ENCODE measurements around the gene CLNK. TPM values are rescaled to one million over a fixed set of nuclear protein-coding genes. Genes with fewer than 3 reads are reported as not detected.

CLNK gene
- total RNA-seq, 1 donor from 2014 or later: not detected

GRCh38 chr4:10639664-10640063 is 44.9 kb downstream of the CLNK start:
- Mint-ChIP-seq H3K4me3 (no peak overlapping the region), H3K9me3 (no peaks in the 10 kb centered on the region), H3K27ac (no peak overlapping the region), H3K27me3 (peaks cover 4% of the 10 kb centered on the region), H3K4me1 (ENCODE audit: unreplicated experiment) (peaks cover 10% of the 10 kb centered on the region), H3K36me3 (no peaks in the 10 kb centered on the region)
- DNase-seq (ENCODE audit: extremely low spot score, unreplicated experiment): no peak
- no peak for TF ChIP-seq CTCF (conservative IDR thresholded peaks at IDR 0.05)

GRCh38 chr4:10639100-10639499 is 45.5 kb downstream of the CLNK start:
- DNase-seq (ENCODE audit: extremely low spot score, unreplicated experiment): no peak

GRCh38 chr4:10635091-10635490 is 49.5 kb downstream of the CLNK start:
- H3K9me3 Mint-ChIP-seq: no peaks in the 10 kb centered on the region
- H3K36me3 Mint-ChIP-seq: no peaks in the 10 kb centered on the region

More at GRCh38 chr4:10639100-10639499, 45.5 kb downstream of the CLNK start:
- Mint-ChIP-seq H3K4me1 (ENCODE audit: unreplicated experiment) (peaks cover 10% of the 10 kb centered on the region), H3K4me3 (no peak overlapping the region), H3K9me3 (no peaks in the 10 kb centered on the region), H3K27me3 (peaks cover 4% of the 10 kb centered on the region), H3K36me3 (no peaks in the 10 kb centered on the region), H3K27ac (no peak overlapping the region)
- TF ChIP-seq CTCF (conservative IDR thresholded peaks at IDR 0.05): no peak

GRCh38 chr4:10629394-10629793 is 55.2 kb downstream of the CLNK start:
- Mint-ChIP-seq H3K9me3 (no peaks in the 10 kb centered on the region), H3K4me3 (no peak overlapping the region), H3K27ac (no peak overlapping the region), H3K36me3 (no peaks in the 10 kb centered on the region), H3K27me3 (peaks cover 7% of the 10 kb centered on the region), H3K4me1 (ENCODE audit: unreplicated experiment) (peaks cover 13% of the 10 kb centered on the region)
- DNase-seq (ENCODE audit: extremely low spot score, unreplicated experiment): no peak
- TF ChIP-seq CTCF (conservative IDR thresholded peaks at IDR 0.05): no peak

More at GRCh38 chr4:10635091-10635490, 49.5 kb downstream of the CLNK start:
- no peak overlapping the region for H3K27ac Mint-ChIP-seq
- H3K4me3 Mint-ChIP-seq: no peak overlapping the region
- H3K27me3 Mint-ChIP-seq: peaks cover 11% of the 10 kb centered on the region
- no peak for DNase-seq (ENCODE audit: extremely low spot score, unreplicated experiment)
- no peaks in the 10 kb centered on the region for H3K4me1 Mint-ChIP-seq (ENCODE audit: unreplicated experiment)
- no peak for TF ChIP-seq CTCF (conservative IDR thresholded peaks at IDR 0.05)

GRCh38 chr4:10625131-10625530 is 59.4 kb downstream of the CLNK start:
- H3K36me3 Mint-ChIP-seq: no peaks in the 10 kb centered on the region
- no peak overlapping the region for H3K4me3 Mint-ChIP-seq
- H3K27me3 Mint-ChIP-seq: no peaks in the 10 kb centered on the region
- no peak for DNase-seq (ENCODE audit: extremely low spot score, unreplicated experiment)
- H3K4me1 Mint-ChIP-seq (ENCODE audit: unreplicated experiment): peaks cover 19% of the 10 kb centered on the region
- no peak for TF ChIP-seq CTCF (conservative IDR thresholded peaks at IDR 0.05)
- H3K27ac Mint-ChIP-seq: no peak overlapping the region
- no peaks in the 10 kb centered on the region for H3K9me3 Mint-ChIP-seq

GRCh38 chr4:10623862-10624261 is 60.7 kb downstream of the CLNK start:
- no peaks in the 10 kb centered on the region for H3K9me3 Mint-ChIP-seq
- H3K4me3 Mint-ChIP-seq: no peak overlapping the region
- no peaks in the 10 kb centered on the region for H3K27me3 Mint-ChIP-seq
- no peak overlapping the region for H3K27ac Mint-ChIP-seq
- H3K36me3 Mint-ChIP-seq: no peaks in the 10 kb centered on the region
- DNase-seq (ENCODE audit: extremely low spot score, unreplicated experiment): no peak
- H3K4me1 Mint-ChIP-seq (ENCODE audit: unreplicated experiment): peaks cover 28% of the 10 kb centered on the region
- TF ChIP-seq CTCF (conservative IDR thresholded peaks at IDR 0.05): no peak
